Astrocyte (in vitro differentiated cells and primary cell): ENCODE measurements around the gene SEC22B.
"Not testable (repeated sequence)": the region's sequence is repeated elsewhere in the genome, so short reads cannot be mapped to it uniquely, and the experiment has no call there.

ENCODE experiments used
- CTCF ChIP-seq: IDR thresholded peaks from 2 replicates; pipeline ENCODE4 v1.5.1; 2011; ENCODE audit warnings: low read depth, mild to moderate bottlenecking, inconsistent platforms, low read length, moderate library complexity; ENCODE audit not compliant: insufficient read depth
- EZH2 ChIP-seq: IDR thresholded peaks from 2 replicates; pipeline ENCODE4 v1.6.1; 2012; ENCODE audit warnings: mild to moderate bottlenecking, low read length, inconsistent platforms; ENCODE audit not compliant: insufficient read depth

GRCh38 chr1:120111771-120112170 is 64.5 kb downstream of the SEC22B start:
- TF ChIP-seq CTCF, EZH2: not testable (repeated sequence)
